ENCODE results near the gene UBR3.
A peak's percentile ranks its signal among the peaks of the same experiment; 100 is the strongest.
"Not testable (repeated sequence)": the region's sequence is repeated elsewhere in the genome, so short reads cannot be mapped to it uniquely, and the experiment has no call there.

Gene UBR3

DNA sequence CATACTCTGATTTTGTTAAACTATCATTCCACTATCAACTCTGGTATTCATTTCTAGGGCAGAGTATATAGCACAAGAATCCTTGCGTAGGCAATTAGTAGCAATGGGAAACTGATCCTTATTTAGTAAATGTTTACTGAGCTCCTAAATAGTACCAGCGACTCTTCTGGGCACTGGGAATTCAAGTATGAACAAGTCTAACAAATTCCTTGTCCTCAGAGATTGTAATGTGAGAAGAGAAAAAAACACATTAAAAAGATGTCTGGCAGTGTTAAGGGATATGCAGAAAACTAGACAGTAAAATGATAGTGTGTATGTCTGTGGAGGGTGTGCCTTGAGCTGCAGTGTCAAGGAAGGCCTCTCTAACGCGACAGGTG is 3.3 kb upstream of the UBR3 start:
- DNase-seq (ENCODE audit: low read depth, low spot score): no peak

DNA sequence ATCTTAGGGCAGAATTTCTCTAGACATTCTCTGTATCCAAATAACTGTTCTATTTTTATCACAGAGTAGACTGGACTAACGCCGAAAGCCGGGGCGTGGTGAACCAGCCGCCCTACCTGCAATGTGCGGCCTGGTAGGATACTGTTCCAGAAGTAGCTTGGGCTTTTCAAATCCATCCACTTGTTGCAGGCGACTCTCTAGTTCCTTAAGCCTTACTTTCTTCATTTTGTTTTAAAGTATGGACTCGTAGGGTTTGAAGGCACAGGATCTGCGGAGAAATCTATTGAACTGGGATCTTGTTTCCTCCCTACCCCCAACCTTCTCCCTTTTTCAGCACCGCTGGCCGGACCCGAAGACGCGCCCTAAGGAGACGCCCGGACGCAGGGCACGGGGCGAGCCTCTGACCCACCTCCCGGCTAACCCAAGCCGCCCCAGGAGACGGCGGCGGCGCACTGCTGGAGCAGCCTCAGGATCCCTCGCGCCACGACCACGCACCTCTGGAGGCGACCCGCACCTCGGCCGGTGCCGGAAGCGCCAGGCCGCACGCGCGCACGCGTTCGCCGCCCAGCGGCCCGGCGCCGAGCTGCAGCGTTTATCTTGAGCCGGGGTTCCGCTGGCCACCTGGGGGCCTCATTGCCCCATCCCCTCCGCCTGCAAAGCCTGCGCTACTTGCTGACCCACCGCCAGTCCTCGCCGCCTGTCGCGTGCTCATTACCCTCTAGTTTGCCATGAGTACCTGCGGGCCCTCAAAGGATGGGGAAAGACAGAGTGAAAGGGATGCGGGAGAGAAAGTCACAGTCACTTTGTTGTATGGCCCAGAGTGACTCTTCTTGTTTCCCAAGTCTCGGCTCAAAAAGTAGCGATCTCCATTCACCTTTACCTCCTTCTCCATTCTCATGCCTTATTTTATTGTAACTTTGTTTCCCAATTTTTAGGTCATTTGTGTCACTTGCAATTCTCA is 2.6 kb upstream of the UBR3 start, which contains the start of gene METTL5:
METTL5 (minus strand) TSS at position 533 of the 961 bp plus-strand sequence; CDS start at position 225, 308 bp downstream.
- peak; percentile 53 for DNase-seq (ENCODE audit: low read depth, low spot score)

DNA sequence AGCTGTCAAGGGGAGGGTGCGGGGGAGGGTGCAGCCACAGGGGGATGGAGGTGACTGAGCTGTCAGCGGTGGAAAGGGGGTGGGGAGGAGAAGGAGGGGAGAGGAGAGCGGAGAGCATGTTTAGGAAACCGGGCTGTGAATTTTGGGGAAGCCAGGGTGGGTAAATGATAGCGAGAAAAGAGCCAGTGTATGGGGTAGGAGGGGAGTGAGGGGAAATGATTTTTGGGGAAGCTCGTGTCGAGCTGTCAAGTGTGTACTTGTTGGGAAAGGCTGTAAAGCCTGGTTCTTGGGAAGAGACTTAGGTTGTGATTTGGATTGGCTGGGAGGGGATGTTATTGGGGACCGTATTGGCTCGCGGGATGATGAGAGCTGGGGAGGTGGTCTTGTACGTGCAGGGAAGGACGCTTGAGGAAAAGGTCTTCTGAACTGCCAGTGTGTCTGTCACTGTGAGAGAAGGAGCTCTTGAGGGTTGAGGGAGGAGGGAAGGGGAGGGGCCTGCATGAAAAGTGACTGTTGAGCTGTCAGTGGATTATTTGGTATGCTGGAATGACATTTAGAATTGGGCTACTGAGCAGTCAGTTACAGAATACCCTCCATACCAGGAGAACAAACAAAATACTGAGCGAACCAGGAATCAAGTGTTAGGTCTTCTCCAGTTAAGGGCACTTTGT is 1.0 kb downstream of the UBR3 start:
- peak; percentile 19 for DNase-seq (ENCODE audit: low read depth, low spot score)

DNA sequence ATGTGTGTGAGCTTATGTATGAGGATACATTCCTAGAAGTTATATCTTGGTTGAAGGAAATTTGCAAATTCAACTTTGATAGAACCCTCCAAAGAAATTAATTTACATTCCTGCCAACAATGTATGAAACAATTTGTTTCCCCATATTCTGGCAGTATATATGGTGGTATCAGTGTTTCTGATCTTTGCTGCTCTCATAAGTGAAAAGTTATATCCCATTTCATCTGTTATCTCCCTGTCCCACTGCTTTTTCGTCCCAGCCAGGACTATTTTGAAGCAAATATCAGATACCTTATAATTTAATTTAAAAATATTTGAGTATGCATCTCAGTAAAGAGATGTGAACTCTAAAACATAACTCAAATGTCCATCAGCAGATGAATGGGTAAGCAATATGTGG is 7.1 kb downstream of the UBR3 start:
- DNase-seq (ENCODE audit: low read depth, low spot score): no peak

DNA sequence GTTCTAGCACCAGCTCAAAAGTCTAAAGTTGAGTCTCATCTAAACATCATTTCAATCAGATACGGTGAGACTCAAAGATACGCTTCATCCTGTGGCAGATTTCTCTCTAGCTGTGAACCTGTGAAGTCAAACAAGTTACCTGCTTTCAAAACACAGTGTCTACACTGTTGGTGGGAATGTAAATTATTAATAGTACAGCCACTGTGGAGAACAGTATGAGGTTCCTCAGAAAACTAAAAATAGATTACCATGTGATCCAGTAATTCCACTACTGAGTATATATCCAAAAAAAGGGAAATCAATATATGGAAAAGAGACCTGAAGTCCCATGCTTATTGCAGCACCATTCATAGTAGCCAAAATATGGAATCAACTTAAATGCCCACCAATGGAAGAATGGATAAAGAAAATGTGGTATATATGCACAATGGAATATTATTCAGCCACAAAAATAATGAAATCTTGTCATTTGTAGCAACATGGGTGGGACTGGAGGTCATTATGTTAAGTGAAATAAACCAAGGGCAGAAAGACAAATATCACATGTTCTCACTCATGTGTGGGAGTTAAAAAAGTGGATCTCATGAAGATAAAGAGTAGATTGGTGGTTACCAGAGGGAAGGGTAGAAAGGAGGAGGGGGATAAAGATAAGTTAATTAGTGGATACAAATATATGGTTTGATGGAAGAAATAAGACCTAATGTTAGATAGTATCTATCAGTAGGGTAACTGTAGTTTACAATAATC is 11.7 kb downstream of the UBR3 start:
- DNase-seq (ENCODE audit: low read depth, low spot score): no peak

DNA sequence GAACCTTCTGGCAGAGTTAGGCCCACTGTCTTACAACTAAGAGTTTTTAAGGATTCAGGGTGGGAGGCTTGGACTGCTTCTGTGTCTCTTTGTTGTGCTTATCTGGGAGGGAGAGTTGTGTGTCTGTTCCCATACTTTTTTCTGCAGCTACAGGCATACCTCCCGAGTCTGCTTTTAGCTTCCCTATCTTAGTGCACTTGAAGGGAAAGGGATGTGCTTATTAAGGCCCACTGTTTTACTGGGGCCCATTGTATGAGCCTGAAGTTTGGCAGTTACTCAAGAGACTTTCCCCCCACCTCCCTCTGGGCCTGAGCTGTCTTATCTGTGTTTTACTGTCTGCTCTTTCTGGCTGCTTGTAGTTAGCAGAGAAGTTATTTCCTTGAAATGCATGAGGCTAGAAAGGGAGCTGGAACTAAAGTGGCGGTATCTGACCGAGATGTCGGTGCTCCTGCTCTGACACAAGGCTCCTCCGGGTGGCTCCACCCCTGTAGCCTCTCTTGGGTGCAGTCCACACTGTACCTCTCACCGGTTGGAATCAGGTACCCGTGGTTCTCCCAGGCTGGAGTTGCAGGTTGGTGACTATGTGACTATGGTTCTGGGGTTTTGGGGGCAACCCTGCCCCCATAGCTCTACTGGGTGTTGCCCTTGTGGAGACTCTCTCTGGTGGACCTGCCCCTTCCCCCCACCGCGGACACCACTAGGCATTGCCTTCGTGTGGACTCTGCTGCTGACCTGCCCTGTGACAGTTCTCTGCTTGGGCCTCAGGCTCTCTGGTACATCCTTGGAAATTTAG is 12.9 kb downstream of the UBR3 start:
- no peak for DNase-seq (ENCODE audit: low read depth, low spot score)

DNA sequence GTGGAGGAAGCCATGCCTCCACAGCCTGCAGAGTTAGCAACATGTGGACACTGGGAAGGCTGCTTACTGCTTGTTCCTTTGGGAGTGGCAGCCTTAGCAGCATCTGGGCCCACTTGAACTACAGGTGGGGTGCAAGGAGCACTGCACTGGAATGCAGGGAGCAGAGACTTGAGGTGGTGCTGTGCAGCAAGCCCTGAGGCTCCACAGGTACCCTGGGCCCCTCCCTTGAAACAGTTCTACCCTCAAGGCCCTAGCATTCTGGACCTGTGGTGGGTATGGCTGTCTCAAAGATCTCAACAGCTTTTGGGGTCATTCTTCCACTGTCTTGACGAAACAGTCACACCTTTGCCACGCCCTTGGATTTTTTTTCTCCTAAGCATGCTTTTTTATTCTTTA is 13.5 kb downstream of the UBR3 start:
- DNase-seq (ENCODE audit: low read depth, low spot score): no peak

DNA sequence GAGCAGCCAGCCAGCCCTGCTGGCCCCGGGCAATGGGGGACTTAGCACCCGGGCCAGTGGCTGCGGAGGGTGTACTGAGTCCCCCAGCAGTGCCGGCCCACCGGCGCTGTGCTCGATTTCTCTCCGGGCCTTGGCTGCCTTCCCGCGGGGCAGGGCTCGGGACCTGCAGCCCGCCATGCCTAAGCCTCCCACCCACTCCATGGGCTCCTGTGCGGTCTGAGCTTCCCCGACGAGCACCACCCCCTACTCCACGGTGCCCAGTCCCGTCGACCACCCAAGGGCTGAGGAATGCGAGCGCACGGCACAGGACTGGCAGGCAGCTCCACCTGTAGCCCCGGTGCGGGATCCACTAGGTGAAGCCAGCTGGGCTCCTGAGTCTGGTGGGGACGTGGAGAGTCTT is 14.4 kb downstream of the UBR3 start:
- DNase-seq (ENCODE audit: low read depth, low spot score): not testable (repeated sequence)

DNA sequence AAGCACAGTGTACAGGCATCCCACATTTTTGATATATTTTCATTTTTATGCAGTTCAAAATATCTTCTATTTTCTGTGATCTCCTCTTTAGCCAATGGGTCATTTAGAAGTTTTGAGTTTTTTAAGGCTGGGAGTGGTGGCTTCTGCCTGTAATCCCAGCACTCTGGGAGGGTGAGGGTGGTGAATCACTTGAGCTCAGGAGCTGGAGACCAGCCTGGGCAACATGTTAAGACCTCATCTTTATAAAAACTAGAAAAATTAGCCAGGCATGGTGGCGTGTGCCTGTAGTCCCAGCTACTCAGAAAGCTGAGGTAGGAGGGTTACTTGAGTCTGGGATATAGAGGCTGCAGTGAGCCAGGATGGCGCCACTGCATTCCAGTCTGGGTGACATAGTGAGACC is 17.8 kb downstream of the UBR3 start:
- DNase-seq (ENCODE audit: low read depth, low spot score): no peak

DNA sequence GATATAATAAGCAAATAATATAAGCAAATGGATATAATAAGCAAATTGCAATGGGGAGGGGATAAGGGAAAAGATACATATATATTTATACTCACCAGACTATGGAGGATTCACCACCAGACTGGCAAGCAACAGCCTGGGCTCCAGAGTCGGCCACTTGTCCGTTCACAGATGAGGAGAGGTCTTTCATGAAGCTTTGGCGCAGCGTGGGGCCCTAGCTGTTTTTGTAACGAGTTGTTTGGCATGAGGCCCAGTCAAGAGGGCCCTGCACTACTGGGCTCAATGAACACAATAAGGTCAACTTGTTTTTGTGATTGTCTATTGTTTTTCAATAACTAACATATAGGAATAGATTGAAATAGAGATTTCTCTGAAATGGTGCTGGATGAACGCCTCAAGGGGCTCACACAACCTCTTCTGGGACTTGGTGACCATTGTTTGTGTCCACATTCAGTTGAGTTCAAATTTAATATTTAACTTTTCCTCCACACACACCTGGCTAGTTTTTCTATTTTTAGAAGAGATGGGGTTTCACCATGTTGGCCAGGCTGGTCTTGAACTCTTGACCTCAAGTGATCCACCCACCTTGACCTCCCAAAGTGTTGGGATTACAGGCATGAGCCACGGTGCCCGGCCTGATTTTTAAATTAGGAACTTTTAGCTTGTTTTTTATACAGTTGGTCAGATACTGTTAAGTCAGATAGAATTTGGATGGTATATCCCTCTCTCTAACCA is 21.9 kb downstream of the UBR3 start:
- DNase-seq (ENCODE audit: low read depth, low spot score): not testable (repeated sequence)

DNA sequence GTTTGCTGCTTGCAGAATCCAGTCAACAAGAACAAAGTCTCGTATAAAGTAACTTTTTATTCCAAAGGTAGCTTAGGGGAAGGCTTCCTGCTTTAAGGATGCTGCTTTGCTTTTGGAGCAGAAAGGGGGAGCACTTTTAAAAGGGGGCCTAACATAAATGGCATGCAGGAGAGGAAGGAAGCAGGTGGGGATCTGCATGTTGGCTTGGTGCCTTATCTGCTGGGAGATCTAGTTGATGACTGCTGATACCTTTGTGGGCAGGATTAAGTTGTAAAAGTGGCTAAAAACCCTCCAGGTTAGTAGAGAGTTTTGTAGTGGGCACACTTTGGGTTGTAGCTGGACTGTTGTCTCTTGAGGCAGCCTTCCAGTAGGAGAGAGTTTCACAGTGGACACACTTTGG is 22.5 kb downstream of the UBR3 start:
- no peak for DNase-seq (ENCODE audit: low read depth, low spot score)

DNA sequence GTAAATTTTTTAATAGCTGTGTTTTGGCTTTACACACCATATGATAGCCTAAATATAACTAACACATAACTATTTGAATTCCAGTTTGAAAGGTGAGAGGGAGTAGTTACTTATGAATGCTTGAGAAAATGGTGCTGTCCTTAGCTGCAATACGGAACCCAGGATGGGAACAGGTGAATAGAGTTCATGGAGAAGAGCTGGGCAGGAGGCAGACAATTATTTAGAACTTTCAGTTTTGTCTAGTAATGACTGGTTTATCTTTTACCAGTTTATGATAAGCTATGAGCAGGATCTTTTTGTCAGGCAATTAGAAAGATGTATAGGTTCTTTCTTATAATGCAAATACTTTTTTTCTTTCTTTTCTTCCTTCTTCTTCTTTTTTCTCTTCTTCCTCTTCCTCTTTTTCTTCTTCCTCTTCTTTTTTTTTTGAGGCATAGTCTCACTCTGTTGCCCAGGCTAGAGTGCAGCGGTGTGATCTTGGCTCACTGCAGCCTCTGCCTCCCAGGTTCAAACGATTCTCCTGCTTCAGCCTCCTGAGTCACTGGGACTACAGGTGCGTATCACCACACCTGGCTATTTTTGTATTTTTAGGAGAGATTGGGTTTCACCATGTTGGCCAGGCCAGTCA is 25.9 kb downstream of the UBR3 start:
- no peak for DNase-seq (ENCODE audit: low read depth, low spot score)

DNA sequence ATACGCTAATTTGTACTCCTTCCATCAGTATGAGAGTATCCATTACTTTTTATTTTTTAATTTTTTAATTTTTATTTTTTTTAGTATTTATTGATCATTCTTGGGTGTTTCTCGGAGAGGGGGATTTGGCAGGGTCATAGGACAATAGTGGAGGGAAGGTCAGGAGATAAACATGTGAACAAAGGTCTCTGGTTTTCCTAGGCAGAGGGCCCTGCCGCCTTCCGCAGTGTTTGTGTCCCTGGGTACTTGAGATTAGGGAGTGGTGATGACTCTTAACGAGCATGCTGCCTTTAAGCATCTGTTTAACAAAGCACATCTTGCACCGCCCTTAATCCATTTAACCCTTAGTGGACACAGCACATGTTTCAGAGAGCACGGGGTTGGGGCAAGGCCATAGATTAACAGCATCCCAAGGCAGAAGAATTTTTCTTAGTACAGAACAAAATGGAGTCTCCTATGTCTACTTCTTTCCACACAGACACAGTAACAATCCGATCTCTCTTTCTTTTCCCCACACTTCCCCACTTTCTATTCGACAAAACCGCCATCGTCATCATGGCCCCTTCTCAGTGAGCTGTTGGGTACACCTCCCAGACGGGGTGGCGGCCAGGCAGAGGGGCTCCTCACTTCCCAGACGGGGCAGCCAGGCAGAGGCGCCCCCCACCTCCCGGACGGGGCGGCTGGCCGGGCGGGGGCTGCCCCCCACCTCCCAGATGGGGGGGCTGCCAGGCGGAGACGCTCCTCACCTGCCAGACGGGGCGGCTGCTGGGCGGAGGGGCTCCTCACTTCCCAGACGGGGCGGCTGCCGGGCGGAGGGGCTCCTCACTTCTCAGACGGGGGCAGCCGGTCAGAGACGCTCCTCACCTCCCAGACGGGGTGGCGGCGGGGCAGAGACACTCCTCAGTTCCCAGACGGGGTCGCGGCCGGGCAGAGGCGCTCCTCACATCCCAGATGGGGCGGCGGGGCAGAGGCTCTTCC is 28.3 kb downstream of the UBR3 start:
- not testable (repeated sequence) for DNase-seq (ENCODE audit: low read depth, low spot score)

DNA sequence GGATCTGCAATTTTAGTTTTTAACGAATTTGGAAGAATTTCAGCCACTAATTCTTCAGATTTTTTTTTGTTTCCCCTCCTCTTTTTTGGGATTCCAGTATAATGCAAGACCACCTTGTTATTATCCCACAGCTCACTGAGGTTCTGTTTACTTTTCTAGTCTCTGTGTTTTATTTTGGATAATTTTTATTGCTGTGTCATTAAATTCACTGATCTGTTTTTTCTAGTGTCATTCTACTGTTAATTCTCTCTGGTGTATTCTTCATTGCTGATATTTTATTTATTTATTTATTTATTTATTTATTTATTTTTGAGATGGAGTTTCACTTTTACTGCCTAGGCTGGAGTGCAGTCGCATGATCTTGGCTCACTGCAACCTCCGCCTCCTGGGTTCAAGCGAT is 32.2 kb downstream of the UBR3 start:
- no peak for DNase-seq (ENCODE audit: low read depth, low spot score)

DNA sequence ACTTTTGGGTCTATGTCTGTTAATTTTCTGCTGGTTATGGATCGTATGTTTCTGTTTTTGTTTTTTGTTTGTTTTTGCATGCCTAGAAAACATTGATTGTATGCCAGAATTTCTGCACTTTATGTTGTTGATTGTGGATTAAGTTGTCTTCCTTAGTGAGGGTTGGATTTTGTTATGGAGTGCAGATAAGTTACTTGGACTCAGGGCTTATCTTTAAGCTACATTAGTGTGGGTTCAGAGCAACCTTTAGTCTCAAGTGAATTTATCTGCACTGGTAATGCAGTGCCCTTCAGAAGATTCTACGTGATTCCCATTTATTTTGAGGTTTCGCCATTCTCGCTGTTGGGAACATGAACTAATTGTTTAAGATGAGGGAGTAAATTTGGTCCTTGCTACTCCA is 32.9 kb downstream of the UBR3 start:
- DNase-seq (ENCODE audit: low read depth, low spot score): no peak

DNA sequence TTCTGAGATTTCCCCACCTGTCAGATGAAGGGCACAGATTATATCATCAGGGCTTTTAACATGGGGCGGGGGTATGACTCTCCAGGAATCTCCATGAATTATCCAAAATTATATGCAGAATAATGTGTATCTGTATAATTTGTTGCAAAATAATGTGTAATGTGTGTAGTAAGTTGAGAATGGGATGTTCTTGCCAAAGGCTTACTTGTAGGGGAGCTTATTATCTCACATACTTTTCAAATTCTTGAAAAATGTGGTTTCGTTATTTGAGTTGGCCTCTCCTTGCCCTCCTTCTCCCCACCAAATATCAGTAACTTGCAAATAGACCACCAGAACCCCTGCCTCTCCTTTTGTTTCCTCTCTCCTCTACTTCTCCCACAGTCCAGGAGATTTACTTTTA is 35.6 kb downstream of the UBR3 start:
- DNase-seq (ENCODE audit: low read depth, low spot score): no peak

DNA sequence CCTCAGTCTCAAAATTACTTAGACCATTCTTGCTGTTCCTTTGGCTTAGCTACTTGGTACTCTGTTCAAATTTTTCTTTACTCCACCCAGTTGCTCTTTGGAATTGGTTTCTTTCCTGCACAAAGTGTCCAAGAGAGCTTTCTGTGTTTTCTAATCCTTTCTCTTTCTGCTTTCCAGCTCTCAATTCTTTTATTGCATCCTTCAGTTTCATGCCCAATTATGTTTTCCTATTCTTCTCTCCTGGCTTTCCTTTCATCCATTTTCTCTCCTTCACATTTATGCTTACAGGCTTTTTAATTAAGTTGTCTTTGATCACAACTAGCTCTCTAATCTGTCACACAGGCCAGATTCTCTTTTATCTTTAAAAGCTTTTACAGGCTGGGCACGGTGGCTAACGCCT is 38.2 kb downstream of the UBR3 start:
- DNase-seq (ENCODE audit: low read depth, low spot score): no peak

DNA sequence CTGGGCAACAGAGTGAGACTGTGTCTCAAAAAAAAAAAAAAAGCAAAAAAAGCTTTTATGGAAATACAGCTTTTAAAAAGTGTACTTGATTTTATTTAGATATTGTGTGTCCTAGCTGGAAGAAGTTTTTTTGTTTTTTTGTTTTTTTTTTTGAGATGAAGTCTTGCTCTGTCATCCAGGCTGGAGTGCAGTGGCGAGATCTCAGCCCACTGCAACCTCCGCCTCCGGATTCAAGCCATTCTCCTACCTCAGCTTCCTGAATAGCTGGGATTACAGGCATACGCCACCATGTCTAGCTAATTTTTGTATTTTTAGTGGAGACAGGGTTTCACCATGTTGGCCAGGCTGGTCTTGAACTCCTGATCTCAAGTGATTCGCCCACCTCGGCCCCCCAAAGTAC is 39.0 kb downstream of the UBR3 start:
- DNase-seq (ENCODE audit: low read depth, low spot score): not testable (repeated sequence)

DNA sequence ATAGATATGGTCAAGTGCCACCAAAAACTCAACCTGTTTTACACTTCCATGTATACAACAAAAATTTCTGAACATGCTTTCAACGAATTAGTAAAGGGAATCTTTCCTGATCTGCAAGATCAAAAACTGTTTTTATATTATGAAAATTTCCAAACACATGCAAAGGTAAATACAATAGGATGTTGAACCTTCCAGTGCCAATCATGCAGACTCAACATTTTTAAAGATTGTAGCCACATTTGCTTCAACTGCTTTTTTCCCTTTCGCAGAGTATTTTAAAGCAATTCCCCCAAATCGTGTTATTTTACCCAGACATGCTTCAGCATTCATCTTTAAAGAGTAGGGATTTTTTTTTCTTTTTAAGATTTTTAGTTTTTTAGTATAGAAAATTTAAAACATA is 40.3 kb downstream of the UBR3 start:
- DNase-seq (ENCODE audit: low read depth, low spot score): no peak

Data from activated CD4-positive, CD25-positive, alpha-beta regulatory T cell treated with anti-CD3 and anti-CD28 coated beads, Interleukin-2, amount 50 U/mL, for 16 hours (primary cell).